Measurements from ENCODE around the gene PSMB3.

PSMB3 gene

DNA sequence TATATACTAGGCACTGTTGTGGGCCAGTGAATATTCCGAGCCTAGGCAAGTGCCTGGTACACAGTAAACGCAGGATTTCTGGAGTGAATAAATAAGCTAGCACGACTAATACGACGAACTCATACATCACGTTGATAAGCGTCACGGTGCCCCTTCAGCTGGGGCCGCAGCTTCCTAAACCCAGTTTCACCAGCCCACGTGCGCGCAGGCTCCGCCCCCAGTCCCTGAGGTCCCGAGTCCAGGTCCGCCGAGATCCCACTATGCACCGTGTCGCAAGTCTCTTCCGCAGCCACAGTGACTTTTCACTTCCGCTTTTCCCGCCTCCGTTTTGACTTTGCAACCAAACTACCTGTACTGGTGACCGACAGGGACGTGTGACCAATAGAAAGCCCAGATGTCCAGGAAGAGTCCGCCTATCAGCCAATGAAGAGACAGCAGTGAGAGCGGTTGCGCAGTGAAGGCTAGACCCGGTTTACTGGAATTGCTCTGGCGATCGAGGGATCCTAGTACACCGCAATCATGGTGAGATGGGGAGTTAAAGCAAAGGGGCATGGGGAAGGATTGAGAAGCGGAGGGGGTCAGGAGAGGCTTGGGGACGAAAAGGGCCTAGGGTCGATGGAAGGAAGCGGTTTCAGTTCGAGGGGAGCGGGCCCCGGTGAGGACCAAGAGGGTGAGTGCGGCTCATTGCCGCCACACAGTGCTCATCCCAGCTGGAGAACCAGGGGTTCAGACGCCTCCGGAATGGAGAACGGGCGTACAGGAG is at the start of gene PSMB3:
TSS of gene PSMB3 (plus strand) at position 434 of the 763 bp plus-strand sequence. CDS start at position 520, 86 bp downstream.
- DNase-seq = peak; percentile 99

DNA sequence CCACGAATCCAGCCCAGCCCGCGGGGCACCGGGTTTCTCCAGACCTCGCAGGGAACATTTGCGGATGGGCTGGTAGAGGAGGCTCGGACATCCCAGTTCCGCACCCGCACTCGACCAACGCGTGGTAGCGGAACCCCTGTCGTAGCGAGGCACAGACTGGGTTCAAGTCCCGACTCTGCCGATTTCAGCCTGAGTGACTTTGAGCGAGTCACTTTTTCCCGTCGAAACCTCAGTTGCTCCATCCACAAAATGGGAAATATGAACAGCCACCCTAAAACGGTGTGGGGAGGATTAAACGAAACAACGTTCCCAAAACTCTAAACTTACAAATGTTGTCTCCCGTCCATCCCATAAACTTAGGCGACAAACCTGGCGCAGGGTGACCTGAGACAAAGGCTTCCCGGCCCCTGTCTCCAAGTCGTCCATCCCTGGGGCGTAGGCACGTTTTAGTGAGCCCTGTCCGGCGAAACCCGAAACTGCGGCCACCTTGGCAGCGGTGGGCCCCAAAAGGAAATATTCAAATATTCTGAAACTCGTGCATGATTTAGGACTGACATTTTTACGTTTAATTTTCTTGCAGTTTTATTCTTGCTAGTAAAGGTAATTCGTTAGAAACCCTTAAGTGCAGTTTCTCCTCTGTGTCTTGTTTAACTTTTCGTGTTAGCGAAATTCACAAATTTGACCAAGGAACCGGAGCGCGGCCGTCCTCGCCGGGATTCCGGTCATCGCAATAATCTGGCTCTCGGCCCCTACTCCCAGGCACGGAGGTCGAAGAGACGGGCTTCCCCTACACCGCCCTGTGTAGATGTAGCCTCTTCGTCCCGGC is 49.4 kb upstream of the PSMB3 start:
- DNase-seq = no peak

DNA sequence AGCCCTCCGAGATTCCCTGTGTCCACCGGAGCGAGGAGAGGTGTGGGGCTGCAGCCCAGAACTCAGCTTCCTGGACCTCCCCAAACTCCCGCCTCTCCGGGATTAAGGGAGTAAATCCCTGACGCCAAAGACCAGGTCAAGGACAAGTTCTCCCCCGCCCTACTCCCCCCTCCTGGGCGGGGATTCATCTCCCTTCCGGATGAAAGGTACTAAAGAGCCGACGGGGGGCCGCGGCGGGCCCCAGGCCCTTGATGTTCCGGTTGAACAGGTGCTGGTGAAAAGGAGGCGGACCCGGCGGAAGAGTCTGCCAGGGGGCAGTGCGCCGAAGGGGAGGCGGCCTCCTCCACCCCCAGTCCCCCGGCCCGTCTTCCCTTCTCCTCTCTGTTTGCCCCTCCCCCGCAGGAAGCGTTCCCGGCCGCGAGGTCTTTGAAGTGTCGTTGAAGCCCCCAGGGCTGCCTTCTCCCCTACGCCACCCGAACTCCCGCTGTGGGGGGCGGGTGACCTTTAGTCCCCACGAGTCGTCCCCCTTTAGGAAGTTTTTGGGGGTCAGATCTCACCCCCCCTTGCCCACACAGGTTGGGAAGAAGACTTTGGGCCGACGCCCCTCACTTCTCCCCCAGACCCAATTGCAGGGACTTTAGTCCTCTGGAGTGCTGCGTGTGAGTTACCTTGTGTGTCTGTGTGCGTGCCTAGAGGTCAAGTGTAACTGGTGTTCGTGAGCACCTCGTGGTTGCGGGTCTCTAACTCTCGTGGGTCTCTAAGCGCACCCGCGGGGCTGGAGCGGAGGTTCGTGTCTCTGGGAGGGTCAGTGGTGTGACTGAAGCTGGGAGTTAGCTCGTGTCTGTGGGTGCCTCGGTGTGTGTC is 48.6 kb upstream of the PSMB3 start:
- DNase-seq = peak; percentile 50

DNA sequence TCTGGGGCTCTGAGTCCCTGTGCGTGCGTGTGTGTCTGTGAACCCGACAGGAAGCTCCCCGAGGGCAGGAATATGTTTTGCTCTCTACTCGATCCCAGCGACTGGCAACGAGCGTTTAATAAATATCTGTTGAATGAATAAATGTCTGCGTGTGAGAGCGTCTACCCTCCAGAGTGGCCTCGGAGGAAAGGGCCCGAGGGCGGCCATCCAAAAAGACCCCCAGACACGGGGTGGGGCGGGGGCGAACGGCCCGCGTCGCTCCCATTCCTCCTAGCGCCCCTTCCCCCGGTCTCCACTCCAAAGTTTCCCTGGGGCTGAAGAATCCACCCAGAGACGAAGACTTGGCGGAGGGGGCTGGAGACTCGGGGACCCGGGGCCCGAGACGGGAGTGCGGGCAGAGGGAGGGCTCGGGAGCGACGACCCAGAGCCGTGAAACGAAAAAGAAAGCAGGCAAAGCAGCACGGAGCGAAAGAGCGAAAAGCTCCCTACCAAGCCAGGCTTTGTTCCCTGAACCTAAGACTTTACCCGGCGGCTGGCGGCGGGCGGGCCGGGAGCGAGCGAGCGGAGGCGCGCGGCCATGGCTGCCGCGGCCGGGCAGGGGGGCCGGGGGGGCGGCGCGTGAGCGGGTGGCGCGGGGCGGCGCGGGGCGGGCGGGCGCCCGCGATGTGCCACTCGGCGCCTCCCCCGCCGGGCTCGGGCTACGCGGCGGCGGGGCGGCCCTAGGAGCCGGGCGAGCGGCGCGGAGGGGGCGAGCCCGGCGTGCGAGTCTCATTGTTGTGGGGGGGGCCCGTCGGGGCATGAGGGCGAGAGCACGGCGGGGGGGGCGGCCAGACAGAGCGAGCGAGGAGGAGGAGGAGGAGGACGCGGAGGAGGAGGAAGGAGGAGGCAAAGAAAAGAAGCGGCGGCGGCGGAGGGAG is 47.7 kb upstream of the PSMB3 start, which contains the start of gene MLLT6:
TSS of gene MLLT6 (plus strand) at position 668 of the 917 bp plus-strand sequence. CDS start 360 bp downstream, outside the sequence.
- DNase-seq = no peak

DNA sequence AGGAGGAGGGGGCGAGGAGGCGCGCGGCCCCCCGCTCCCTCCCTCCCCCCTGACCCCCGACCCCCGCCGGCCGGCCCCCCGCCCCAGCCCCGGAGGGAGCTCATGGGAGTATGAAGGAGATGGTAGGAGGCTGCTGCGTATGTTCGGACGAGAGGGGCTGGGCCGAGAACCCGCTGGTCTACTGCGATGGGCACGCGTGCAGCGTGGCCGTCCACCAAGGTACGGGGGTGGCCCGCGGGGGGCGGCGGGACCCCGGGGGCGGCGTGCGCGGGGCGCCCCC is 47.1 kb upstream of the PSMB3 start:
- DNase-seq = no peak

DNA sequence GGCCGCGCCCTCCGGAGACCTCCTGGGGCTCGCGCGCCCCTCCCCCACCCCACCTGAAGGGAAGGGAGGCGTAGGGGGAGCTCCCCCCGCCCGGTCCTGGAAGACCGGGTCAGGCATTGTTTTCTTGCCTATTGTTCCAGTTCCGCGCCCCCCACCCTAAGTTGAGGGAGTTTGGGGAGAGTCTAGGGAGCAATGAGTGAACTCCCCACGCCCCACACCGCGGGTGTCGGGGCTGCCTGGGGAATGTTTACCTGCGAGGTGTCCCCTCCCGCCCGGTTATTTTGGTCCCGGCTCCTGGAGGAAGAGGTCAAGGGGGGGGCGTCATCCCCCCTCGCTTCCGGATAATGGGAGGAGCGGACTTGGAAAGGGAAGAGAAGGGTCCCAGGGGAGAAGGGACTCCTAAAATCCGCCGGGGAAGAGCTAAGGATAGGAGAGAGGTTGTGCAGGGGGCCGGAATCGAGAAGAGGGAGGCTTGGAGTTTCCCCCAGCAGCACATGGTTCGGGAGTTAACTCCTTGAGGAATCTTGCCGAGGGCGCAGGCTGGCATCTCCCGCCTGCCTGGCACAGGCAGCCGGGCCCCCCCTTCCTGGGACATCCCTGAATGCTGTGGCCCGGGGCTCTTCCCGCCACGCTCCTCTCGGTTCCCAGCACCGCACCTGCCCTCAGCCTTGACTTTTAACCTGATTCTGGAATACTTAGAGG is 46.6 kb upstream of the PSMB3 start:
- DNase-seq = no peak

DNA sequence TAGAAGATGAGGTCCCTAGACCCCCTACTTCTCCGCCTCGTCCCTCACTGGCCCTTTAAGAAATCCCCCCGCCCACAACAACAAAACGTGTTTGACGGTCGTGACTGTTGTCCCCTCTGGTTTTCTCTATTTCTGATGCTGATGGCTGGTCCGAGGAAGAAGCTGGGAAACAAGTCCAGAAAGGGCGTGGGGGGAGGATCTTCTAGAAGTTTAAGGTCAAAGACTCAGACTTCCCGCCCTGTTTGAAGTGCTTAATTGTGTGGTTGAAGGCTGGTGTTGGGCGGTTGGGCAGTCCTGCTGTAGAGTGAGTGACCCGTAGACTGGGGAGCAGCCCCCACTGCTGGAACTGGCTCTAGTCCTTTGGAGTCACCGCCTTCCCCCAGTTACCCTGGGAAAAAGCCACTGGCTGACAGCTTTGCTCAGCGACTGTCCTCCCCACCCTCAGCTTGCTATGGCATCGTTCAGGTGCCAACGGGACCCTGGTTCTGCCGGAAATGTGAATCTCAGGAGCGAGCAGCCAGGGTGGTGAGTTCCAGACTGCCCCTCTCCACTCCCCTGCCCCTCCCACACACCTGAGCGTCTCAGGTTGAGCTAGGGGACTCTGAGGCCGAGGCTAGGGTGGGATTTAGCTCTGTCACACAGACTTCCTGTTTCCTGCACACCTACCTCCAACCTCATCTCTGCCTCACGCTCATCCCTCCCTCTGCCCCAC is 45.9 kb upstream of the PSMB3 start:
- DNase-seq = no peak

DNA sequence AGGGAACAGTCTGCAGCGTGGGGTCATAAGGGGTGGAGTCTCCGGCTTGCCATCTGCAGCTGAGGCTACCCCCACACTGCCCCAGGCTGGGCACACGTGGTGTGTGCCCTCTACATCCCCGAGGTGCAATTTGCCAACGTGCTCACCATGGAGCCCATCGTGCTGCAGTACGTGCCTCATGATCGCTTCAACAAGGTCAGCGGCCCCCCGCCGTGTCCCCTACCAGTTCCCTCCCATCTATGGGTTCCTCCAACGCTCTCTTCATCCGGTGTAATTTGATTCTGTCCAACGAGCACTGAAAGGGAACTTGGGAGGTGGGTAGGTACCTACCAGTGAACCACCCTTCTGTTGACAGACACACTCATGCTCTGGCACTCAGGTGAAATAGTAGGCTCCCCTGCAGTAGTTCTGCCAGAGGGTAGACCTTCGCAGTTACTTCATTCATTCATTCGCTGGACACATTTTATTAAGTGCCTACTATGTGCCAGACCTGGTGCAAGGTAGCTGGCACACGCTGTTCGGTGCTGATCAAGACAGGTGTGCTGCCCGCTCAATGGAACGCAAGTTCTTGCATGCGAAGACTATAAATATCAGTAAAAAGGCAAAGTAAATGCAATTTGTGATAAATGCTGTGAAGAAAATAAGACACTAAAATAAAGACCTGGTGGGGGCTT is 44.7 kb upstream of the PSMB3 start:
- DNase-seq = no peak

DNA sequence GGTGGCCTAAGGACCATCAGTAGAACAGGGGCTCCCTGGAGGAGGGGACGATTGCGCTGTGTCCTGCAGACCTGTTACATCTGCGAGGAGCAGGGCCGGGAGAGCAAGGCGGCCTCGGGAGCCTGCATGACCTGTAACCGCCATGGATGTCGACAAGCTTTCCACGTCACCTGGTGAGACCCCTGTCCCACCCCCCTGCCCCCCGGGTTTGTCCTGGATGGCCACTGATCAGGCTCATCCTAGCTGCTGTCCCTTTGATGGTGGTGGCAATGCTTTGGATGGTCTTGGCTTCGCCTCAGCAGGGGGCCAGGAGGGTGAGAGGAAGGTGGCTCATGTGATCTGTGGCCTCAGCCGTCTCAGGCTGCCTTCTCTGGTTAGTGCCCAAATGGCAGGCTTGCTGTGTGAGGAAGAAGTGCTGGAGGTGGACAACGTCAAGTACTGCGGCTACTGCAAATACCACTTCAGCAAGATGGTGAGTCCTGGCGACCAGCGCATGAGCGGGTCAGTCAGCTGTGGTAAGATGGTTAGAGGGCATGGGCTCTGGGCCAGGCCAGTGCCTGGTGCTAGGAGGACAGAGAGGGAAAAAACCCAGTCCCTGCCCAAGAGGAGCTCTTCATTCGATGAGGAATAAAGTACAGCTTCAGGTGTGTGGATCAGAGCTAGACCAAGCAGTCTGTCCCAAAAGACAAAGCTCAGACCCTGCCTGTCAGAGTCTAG is 43.3 kb upstream of the PSMB3 start:
- DNase-seq = no peak

DNA sequence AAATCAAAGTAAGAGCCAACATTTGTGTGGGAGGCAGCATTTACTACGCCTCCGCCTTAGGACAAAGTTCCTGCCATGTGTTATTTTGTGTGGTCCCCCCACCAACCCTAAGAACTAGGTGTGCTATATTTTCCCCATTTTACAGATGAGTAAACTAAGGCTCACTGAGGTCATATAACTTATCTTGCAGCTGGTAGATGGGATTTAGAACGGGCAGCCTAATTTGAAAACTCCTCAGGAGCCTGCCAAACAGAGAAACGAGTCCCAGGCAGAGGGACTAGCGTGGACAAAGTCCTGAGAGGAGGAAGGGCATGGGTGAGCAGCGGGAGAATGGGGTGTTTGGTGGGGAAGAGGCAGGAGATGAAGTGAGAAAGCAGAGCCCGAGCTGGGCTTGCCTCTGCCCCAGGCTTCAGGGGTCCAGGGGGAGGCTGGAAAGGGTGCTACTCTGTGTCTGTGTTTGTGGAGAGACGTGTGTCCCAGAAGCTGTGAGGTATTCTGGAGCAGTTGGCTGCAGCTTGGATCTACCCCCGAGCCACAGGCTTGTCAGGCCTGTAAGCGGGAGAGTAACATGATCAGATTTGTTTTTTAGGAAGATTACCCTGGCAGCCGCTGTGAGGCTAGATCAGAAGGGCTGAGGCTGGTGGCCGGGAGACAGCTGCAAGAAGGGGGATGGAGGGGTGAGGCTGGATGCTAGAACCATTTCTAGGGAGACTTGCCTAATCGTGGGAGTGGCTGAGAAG is 42.5 kb upstream of the PSMB3 start:
- no peak for DNase-seq

DNA sequence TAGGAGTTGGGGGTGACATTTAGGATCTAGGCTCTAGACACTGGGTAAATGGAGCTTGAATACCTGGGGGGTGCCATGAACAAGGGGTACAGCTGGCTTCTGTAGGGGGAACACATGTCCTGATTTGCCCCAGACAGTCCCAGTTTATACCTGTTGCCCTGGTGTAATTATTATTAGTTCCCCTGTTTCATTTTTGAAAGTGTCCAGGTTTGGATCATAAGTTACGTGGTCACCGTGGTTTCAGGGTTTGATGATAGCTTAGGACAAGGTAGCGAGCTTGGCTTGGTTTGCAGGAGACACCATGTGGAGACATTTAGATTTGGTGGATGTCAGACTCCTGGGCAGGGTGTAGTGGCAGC is 42.0 kb upstream of the PSMB3 start:
- DNase-seq = no peak

DNA sequence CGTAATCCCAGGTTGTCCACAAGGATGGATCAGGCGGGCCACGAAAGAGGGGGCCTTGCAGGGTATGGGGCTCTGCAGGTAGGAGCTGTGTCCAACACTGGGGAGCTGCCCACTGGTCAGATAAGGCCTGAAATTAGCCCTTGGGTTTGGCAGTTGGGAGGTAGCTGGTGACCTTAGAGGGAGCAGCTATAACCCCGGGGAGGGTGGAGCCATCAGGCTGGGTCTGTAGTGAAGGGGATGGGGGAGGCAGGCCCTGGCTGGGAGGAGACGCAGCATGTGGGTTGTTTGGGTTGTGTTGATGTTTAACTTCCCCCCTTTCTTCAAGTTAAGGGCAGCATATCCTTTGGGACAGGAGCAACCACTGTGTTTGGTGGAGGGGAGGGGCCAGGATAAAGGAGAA is 41.6 kb upstream of the PSMB3 start:
- no peak for DNase-seq

DNA sequence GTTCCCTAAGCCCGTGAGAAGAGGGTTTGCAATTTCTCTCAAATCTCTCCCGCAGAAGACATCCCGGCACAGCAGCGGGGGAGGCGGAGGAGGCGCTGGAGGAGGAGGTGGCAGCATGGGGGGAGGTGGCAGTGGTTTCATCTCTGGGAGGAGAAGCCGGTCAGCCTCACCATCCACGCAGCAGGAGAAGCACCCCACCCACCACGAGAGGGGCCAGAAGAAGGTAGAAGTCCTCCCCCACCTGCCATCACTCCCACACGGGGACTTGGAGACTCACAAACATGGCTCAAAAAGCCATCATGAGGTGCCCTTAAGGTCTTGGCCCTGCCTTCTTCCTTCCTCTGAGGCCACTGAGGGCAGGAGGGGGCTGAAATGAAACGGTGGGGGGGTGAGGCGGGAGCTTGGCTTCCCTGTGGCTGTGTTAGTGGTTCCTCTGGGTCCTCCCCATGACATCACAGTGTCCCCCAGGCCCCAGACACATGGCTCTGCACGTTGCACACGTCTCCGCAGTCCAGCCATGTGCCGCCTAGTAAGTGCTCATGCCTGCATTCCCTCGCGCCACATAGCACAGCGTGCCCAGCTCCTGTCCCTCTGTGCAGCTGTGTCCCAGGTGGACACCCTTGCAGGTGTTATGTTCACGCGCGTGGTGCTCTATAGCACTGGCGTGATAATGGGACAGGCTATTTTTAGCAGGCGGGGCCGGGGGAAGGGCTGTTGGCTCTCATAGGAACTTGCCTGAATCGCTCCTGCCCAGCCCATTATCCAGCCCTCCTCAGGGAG is 40.6 kb upstream of the PSMB3 start:
- DNase-seq = no peak

DNA sequence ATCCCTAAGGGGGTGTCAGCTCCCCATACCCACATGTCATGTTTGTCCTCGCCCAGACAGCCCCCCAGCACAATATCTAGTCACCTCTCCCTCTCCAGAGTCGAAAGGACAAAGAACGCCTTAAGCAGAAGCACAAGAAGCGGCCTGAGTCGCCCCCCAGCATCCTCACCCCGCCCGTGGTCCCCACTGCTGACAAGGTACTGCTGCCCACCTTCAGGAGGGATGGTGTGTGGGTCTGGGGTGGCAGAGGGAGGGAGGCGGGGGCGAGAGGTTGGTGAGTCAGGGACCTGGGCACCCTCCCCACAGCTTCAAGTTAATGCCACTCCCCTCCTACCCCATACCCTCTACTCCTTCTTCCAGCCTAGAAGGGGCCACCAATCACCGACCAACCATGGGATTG is 39.9 kb upstream of the PSMB3 start:
- DNase-seq = no peak

DNA sequence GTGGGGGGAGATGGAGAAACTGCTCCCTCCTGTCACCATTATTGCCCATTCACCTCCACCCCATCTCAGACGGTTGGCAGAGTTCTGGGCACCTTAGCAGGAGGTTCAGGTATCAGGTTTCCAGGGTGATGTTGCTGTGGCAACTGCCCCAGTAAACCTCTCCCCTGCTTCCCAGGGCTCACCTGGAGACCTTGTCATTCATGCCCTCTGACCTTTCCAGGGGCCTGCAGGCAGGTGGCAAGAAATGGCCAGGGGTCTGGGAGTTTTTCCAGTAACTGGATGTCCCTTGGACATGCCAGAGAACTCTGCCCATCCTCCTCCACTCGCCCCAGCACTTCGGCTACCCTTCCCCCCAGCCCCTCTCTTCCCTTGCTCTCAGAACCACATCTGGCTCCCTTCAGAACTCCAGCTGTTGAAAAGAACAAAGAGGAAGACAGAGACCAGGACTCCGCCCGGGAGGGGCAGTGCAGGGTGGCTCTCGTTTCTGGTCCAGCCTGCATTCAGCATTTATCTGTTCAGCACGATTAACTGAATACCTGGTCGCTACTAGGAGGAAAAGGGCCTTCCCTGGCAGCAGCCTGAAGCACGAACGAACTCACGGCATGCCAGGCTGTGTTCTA is 39.0 kb upstream of the PSMB3 start:
- DNase-seq = no peak

DNA sequence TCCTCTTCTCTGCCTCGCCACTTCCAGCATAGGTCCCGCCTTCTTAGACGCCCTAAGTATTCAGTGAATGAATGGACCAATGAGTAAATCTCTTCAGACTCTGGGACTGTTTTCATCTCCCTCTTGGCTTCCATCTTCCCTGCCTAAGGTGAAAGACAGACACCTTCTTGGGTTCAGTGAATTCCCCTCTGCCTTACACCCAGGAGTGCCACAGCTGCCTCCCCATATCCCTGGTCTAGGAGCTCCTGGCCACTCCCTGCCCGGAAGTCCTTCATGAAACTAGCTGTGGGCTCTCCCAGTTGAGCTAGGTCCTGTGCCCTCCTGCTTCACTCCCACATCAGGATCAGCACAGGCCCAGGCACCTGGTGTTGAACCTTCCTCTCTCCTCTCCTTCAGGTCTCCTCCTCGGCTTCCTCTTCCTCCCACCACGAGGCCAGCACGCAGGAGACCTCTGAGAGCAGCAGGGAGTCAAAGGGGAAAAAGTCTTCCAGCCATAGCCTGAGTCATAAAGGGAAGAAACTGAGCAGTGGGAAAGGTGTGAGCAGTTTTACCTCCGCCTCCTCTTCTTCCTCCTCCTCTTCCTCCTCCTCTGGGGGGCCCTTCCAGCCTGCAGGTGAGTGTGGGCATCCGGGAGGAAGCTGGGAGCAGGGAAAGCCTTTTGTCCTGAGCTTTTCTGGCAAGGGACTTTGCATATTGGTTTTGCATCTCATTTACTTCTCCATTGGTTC is 37.2 kb upstream of the PSMB3 start:
- DNase-seq = no peak
